Muscle of leg (tissue), 11 donors: ENCODE results near the gene BTBD9. TPM values are rescaled to one million over a fixed set of nuclear protein-coding genes. Genes with fewer than 3 reads are reported as not detected.
A peak's percentile ranks its signal among the peaks of the same experiment; 100 is the strongest.

ENCODE experiments used
- DNase-seq: peaks from one replicate; pipeline ENCODE4 v3.0.0; 2013
- H3K27ac ChIP-seq: one replicate; pipeline ENCODE4 v1.5.1; 2013; ENCODE audit warnings: mild to moderate bottlenecking, low read length, control low read depth
- H3K27me3 ChIP-seq: one replicate; pipeline ENCODE4 v1.6.1; 2013; ENCODE audit warnings: low read length; ENCODE audit not compliant: control insufficient read depth, insufficient read depth
- H3K36me3 ChIP-seq: one replicate; pipeline ENCODE4 v1.6.1; 2013; ENCODE audit warnings: low read length; ENCODE audit not compliant: control insufficient read depth, insufficient read depth
- H3K4me1 ChIP-seq: one replicate; pipeline ENCODE4 v1.6.1; 2013; ENCODE audit warnings: low read length; ENCODE audit not compliant: control insufficient read depth, insufficient read depth
- H3K4me3 ChIP-seq: one replicate; pipeline ENCODE4 v1.5.1; 2013; ENCODE audit warnings: low read length, control low read depth
- H3K9me3 ChIP-seq: replicated peaks from 2 replicates; pipeline ENCODE4 v1.6.1; 2013; ENCODE audit warnings: low read depth, low read length; ENCODE audit not compliant: control insufficient read depth
- WGBS: methylation state at CpG from one replicate; pipeline ENCODE4 v1.1.5; 2013; ENCODE audit warnings: missing lambda C conversion rate; ENCODE audit not compliant: insufficient coverage; 5-methylcytosine and 5-hydroxymethylcytosine counted together
- polyA plus RNA-seq, 8 donors: library from polyadenylated mRNA; unstranded; fragments of 120-200 nt; gene quantifications; one replicate each; pipeline versions ENCODE4 v1.2.1 to v1.2.3, GENCODE V29; 2013; ENCODE audit warnings: inconsistent platforms in 1 of 8, low replicate concordance in 1 of 8; ENCODE audit not compliant: insufficient read length in 8 of 8, insufficient read depth in 1 of 8
- total RNA-seq: library from RNA; stranded (reverse); fragments of 120-200 nt; gene quantifications from one replicate; pipeline ENCODE4 v1.2.4, GENCODE V29; 2013

The BTBD9 gene
- total and polyA plus RNA-seq, 9 donors = 6.5 to 10.5 (median 8.2) TPM

GRCh38 chr6:38503032-38503773 is 136.5 kb downstream of the BTBD9 start:
- H3K4me3 ChIP-seq = no peak overlapping the region
- H3K4me1 ChIP-seq = peaks cover 21% of the 10 kb centered on the region
- 55% methylated on average over 4 of the region's 5 CpGs for WGBS
- no peaks in the 10 kb centered on the region for H3K27me3 ChIP-seq
- no peaks in the 10 kb centered on the region for H3K36me3 ChIP-seq
- DNase-seq = peak; percentile 59
- peak overlapping the region; percentile 78 for H3K27ac ChIP-seq
- H3K9me3 ChIP-seq = no peaks in the 10 kb centered on the region

- Histone ChIP-seq H3K27me3 (no peaks in the 10 kb centered on the region), H3K4me1 (peaks cover 21% of the 10 kb centered on the region), H3K4me3 (no peak overlapping the region), H3K36me3 (no peaks in the 10 kb centered on the region), H3K9me3 (no peaks in the 10 kb centered on the region), H3K27ac (peak overlapping the region; percentile 52)
- DNase-seq = no peak
- 88% methylated on average over 2 of the region's 4 CpGs for WGBS
Measured at GRCh38 chr6:38502423-38502822, 137.3 kb downstream of the BTBD9 start.

GRCh38 chr6:38501931-38502330 is 137.8 kb downstream of the BTBD9 start:
- Histone ChIP-seq H3K4me3 (no peak overlapping the region), H3K27ac (no peak overlapping the region), H3K36me3 (no peaks in the 10 kb centered on the region), H3K4me1 (peaks cover 20% of the 10 kb centered on the region), H3K27me3 (no peaks in the 10 kb centered on the region), H3K9me3 (no peaks in the 10 kb centered on the region)
- no CpG with 5 or more reads among the region's 1 CpG for WGBS
- DNase-seq = peak; percentile 50

GRCh38 chr6:38499529-38500096 is 140.1 kb downstream of the BTBD9 start:
- no peaks in the 10 kb centered on the region for H3K27me3 ChIP-seq
- peaks cover 15% of the 10 kb centered on the region for H3K4me1 ChIP-seq
- no peaks in the 10 kb centered on the region for H3K9me3 ChIP-seq
- no peaks in the 10 kb centered on the region for H3K36me3 ChIP-seq
- H3K27ac ChIP-seq = no peak overlapping the region
- no peak overlapping the region for H3K4me3 ChIP-seq
- 100% methylated on average over 1 of the region's 5 CpGs for WGBS
- no peak for DNase-seq

- Histone ChIP-seq H3K27ac (no peak overlapping the region), H3K36me3 (no peaks in the 10 kb centered on the region), H3K4me1 (peaks cover 15% of the 10 kb centered on the region), H3K9me3 (no peaks in the 10 kb centered on the region), H3K4me3 (no peak overlapping the region), H3K27me3 (no peaks in the 10 kb centered on the region)
- DNase-seq = no peak
- WGBS = 69% methylated on average over 2 of the region's 5 CpGs
Measured at GRCh38 chr6:38498805-38499445, 140.8 kb downstream of the BTBD9 start.

- H3K27ac ChIP-seq = no peak overlapping the region
- no peaks in the 10 kb centered on the region for H3K27me3 ChIP-seq
- no peaks in the 10 kb centered on the region for H3K36me3 ChIP-seq
- H3K4me3 ChIP-seq = no peak overlapping the region
- DNase-seq = no peak
- no peaks in the 10 kb centered on the region for H3K9me3 ChIP-seq
- no CpG with 5 or more reads among the region's 1 CpG for WGBS
- H3K4me1 ChIP-seq = peaks cover 7% of the 10 kb centered on the region
Measured at GRCh38 chr6:38498085-38498484, 141.6 kb downstream of the BTBD9 start.

- no CpG with 5 or more reads among the region's 2 CpGs for WGBS
- H3K4me3 ChIP-seq = no peak overlapping the region
- no peaks in the 10 kb centered on the region for H3K9me3 ChIP-seq
- H3K27ac ChIP-seq = no peak overlapping the region
- DNase-seq = no peak
- H3K27me3 ChIP-seq = no peaks in the 10 kb centered on the region
- H3K36me3 ChIP-seq = no peaks in the 10 kb centered on the region
- H3K4me1 ChIP-seq = peaks cover 7% of the 10 kb centered on the region
Measured at GRCh38 chr6:38497546-38497945, 142.2 kb downstream of the BTBD9 start.

GRCh38 chr6:38495922-38496635 is 143.7 kb downstream of the BTBD9 start:
- Histone ChIP-seq H3K4me3 (no peak overlapping the region), H3K36me3 (no peaks in the 10 kb centered on the region), H3K27me3 (no peaks in the 10 kb centered on the region), H3K9me3 (no peaks in the 10 kb centered on the region), H3K27ac (no peak overlapping the region), H3K4me1 (no peaks in the 10 kb centered on the region)
- 82% methylated on average over 3 of the region's 5 CpGs for WGBS
- DNase-seq = no peak

- no peak for DNase-seq
- no peaks in the 10 kb centered on the region for H3K4me1 ChIP-seq
- no CpG with 5 or more reads among the region's 5 CpGs for WGBS
- H3K4me3 ChIP-seq = no peak overlapping the region
- H3K9me3 ChIP-seq = no peaks in the 10 kb centered on the region
- H3K27me3 ChIP-seq = no peaks in the 10 kb centered on the region
- no peaks in the 10 kb centered on the region for H3K36me3 ChIP-seq
- H3K27ac ChIP-seq = no peak overlapping the region
Measured at GRCh38 chr6:38495518-38495917, 144.2 kb downstream of the BTBD9 start.

- H3K4me1 ChIP-seq = no peaks in the 10 kb centered on the region
- no peaks in the 10 kb centered on the region for H3K36me3 ChIP-seq
- no peak overlapping the region for H3K27ac ChIP-seq
- no peak overlapping the region for H3K4me3 ChIP-seq
- DNase-seq = peak; percentile 83
- no peaks in the 10 kb centered on the region for H3K9me3 ChIP-seq
- WGBS = no CpG with 5 or more reads among the region's 6 CpGs
- H3K27me3 ChIP-seq = no peaks in the 10 kb centered on the region
Measured at GRCh38 chr6:38493931-38494547, 145.7 kb downstream of the BTBD9 start.
